Neural cell (in vitro differentiated cells): ENCODE measurements around the gene SLC5A2. TPM values are rescaled to one million over a fixed set of nuclear protein-coding genes. Genes with fewer than 3 reads are reported as not detected.

Source experiments
- H2AFZ ChIP-seq: fragments of 200-600, 300-800 bp; sonication (generic), shearing (Covaris generic); 2 replicates; pipeline ENCODE4 v1.6.0; 2014; ENCODE audit warnings: low read depth, mild to moderate bottlenecking, antibody characterized with exemption, low read length, moderate library complexity
- H3F3A ChIP-seq: fragments of 200-600 bp; shearing (Covaris generic); 2 replicates; pipeline ENCODE4 v1.6.1; 2016; ENCODE audit warnings: mild to moderate bottlenecking, moderate library complexity, mixed read lengths, antibody characterized with exemption, low read length; ENCODE audit not compliant: insufficient read depth, poor library complexity, severe bottlenecking
- H3K27ac ChIP-seq: fragments of 200-600, 300-800 bp; sonication (generic), shearing (Covaris generic); 2 replicates; pipeline ENCODE4 v1.5.1; 2014; ENCODE audit warnings: mild to moderate bottlenecking, low read length, moderate library complexity
- H3K27me3 ChIP-seq: fragments of 300-800, 200-600 bp; sonication (generic), shearing (Covaris generic); 2 replicates; pipeline ENCODE4 v1.6.0; 2014; ENCODE audit warnings: mild to moderate bottlenecking, low read depth, low read length, moderate library complexity; ENCODE audit not compliant: insufficient read depth
- H3K36me3 ChIP-seq: fragments of 300-800, 200-600 bp; sonication (generic), shearing (Covaris generic); 2 replicates; pipeline ENCODE4 v1.5.1; 2014; ENCODE audit warnings: mild to moderate bottlenecking, antibody characterized with exemption, low read length, moderate library complexity; ENCODE audit not compliant: insufficient read depth
- H3K4me2 ChIP-seq: fragments of 300-800, 200-600 bp; sonication (generic), shearing (Covaris generic); 2 replicates; pipeline ENCODE4 v1.6.0; 2014; ENCODE audit warnings: mild to moderate bottlenecking, low read length
- H3K4me3 ChIP-seq: fragments of 300-800, 200-600 bp; sonication (generic), shearing (Covaris generic); 2 replicates; pipeline ENCODE4 v1.5.1; 2014; ENCODE audit warnings: mild to moderate bottlenecking, low read length, moderate library complexity
- H3K79me2 ChIP-seq: fragments of 200-600 bp; shearing (Covaris generic); replicated peaks from 2 replicates; pipeline ENCODE4 v1.6.0; 2014; ENCODE audit warnings: mild to moderate bottlenecking, low read length, moderate library complexity; ENCODE audit not compliant: insufficient read depth
- H3K9ac ChIP-seq: fragments of 300-800, 200-600 bp; sonication (generic), shearing (Covaris generic); 2 replicates; pipeline ENCODE4 v1.6.1; 2016; ENCODE audit warnings: mild to moderate bottlenecking, low read length, mixed read lengths
- H3K9me2 ChIP-seq: fragments of 200-600 bp; shearing (Covaris generic); 2 replicates; pipeline ENCODE4 v1.6.1; 2016; ENCODE audit warnings: mild to moderate bottlenecking, low read length, mixed read lengths; ENCODE audit not compliant: insufficient read depth
- H3K9me3 ChIP-seq: fragments of 200-600, 300-800 bp; sonication (generic), shearing (Covaris generic); 2 replicates; pipeline ENCODE4 v1.6.1; 2016; ENCODE audit warnings: mild to moderate bottlenecking, mixed run types, low read length, moderate library complexity, mixed read lengths
- H4K20me1 ChIP-seq: fragments of 200-600 bp; shearing (Covaris generic); 2 replicates; pipeline ENCODE4 v1.6.1; 2016; ENCODE audit warnings: mild to moderate bottlenecking, mixed run types; ENCODE audit not compliant: insufficient read depth
- CTCF ChIP-seq: fragments of 450-650 bp; IDR thresholded peaks from 2 replicates; pipeline ENCODE4 v1.5.1; 2014; ENCODE audit warnings: antibody characterized with exemption, mild to moderate bottlenecking, moderate library complexity; ENCODE audit not compliant: poor library complexity, severe bottlenecking
- EP300 ChIP-seq: fragments of 450-650 bp; conservative IDR thresholded peaks from 2 replicates; pipeline ENCODE4 v1.6.1; 2014; ENCODE audit warnings: antibody characterized with exemption, mild to moderate bottlenecking, moderate library complexity; ENCODE audit not compliant: poor library complexity, severe bottlenecking
- EZH2 ChIP-seq: fragments of 200-600, 300-800 bp; shearing (Covaris generic), sonication (generic); IDR thresholded peaks from 2 replicates; pipeline ENCODE4 v1.6.1; 2014; ENCODE audit warnings: antibody characterized with exemption, low read length, borderline replicate concordance, mild to moderate bottlenecking; ENCODE audit not compliant: insufficient read depth, poor library complexity, severe bottlenecking
- MXI1 ChIP-seq: fragments of 450-650 bp; conservative IDR thresholded peaks from 2 replicates; pipeline ENCODE4 v1.6.1; 2014; ENCODE audit warnings: antibody characterized with exemption, mild to moderate bottlenecking; ENCODE audit not compliant: poor library complexity, severe bottlenecking
- POLR2AphosphoS5 ChIP-seq: IDR thresholded peaks from 2 replicates; pipeline ENCODE4 v1.6.1; 2012
- RAD21 ChIP-seq: fragments of 450-650 bp; conservative IDR thresholded peaks from 2 replicates; pipeline ENCODE4 v1.6.1; 2014; ENCODE audit warnings: antibody characterized with exemption, mild to moderate bottlenecking, moderate library complexity
- REST ChIP-seq: IDR thresholded peaks from 2 replicates; pipeline ENCODE4 v1.6.1; 2012; ENCODE audit warnings: borderline replicate concordance
- SMC3 ChIP-seq: fragments of 450-650 bp; conservative IDR thresholded peaks from 2 replicates; pipeline ENCODE4 v1.6.1; 2014; ENCODE audit warnings: antibody characterized with exemption, mild to moderate bottlenecking, moderate library complexity; ENCODE audit not compliant: poor library complexity
- TAF1 ChIP-seq: IDR thresholded peaks from 2 replicates; pipeline ENCODE4 v1.6.1; 2012; ENCODE audit warnings: low read depth
- polyA plus RNA-seq: library from polyadenylated mRNA; depleted of rRNA; stranded (reverse); fragments of >200 nt; gene quantifications from 2 replicates; pipeline ENCODE4 v1.2.3, GENCODE V29; 2014

SLC5A2 gene
- polyA plus RNA-seq, 1 donor from 2014 or later: not detected

GRCh38 chr16:31467151-31467773 is 15.7 kb upstream of the SLC5A2 start:
- no peak overlapping the region for H3K4me2 ChIP-seq
- H3K79me2 ChIP-seq: no peaks in the 10 kb centered on the region
- no peaks in the 10 kb centered on the region for H3K9me2 ChIP-seq
- no peaks in the 10 kb centered on the region for H3K9me3 ChIP-seq
- TF ChIP-seq EZH2: no peak
- no peak for TF ChIP-seq REST
- no peak for TF ChIP-seq TAF1
- no peak for TF ChIP-seq MXI1
- TF ChIP-seq RAD21: no peak
- TF ChIP-seq EP300: no peak
- TF ChIP-seq CTCF: no peak
- TF ChIP-seq SMC3: no peak
- TF ChIP-seq POLR2AphosphoS5: no peak
- H2AFZ ChIP-seq: no peak overlapping the region
- no peaks in the 10 kb centered on the region for H3K36me3 ChIP-seq
- no peaks in the 10 kb centered on the region for H3F3A ChIP-seq
- H4K20me1 ChIP-seq: no peaks in the 10 kb centered on the region
- no peak overlapping the region for H3K4me3 ChIP-seq
- H3K27ac ChIP-seq: no peak overlapping the region
- peaks cover 11% of the 10 kb centered on the region for H3K27me3 ChIP-seq
- H3K9ac ChIP-seq: no peak overlapping the region

- Histone ChIP-seq H3F3A (no peaks in the 10 kb centered on the region), H2AFZ (no peak overlapping the region), H3K9ac (no peak overlapping the region), H3K36me3 (no peaks in the 10 kb centered on the region), H4K20me1 (no peaks in the 10 kb centered on the region), H3K4me3 (no peak overlapping the region), H3K9me2 (no peaks in the 10 kb centered on the region), H3K4me2 (no peak overlapping the region), H3K27ac (no peak overlapping the region), H3K79me2 (no peaks in the 10 kb centered on the region), H3K9me3 (no peaks in the 10 kb centered on the region), H3K27me3 (peaks cover 17% of the 10 kb centered on the region)
- TF ChIP-seq TAF1 (no peak), EZH2 (no peak), CTCF (no peak)
Measured at GRCh38 chr16:31467858-31468257, 15.1 kb upstream of the SLC5A2 start.
